ENCODE measurements around the gene RGL1.

Gene RGL1

GRCh38 chr1:183925947-183926346 is 121.0 kb downstream of the RGL1 start:
- DNase-seq: no peak
- in situ Hi-C loops (cut with HindIII; ENCODE audit: low pct_ligation_motif_present, low pct_unique_long_range_greater_than_20kb, low sequenced_read_pairs): no loop called here

GRCh38 chr1:183926983-183927382 is 122.1 kb downstream of the RGL1 start:
- in situ Hi-C loops (cut with HindIII; ENCODE audit: low pct_ligation_motif_present, low pct_unique_long_range_greater_than_20kb, low sequenced_read_pairs): no loop called here
- peak; percentile 31 for DNase-seq

- DNase-seq: no peak
- in situ Hi-C loops (cut with HindIII; ENCODE audit: low pct_ligation_motif_present, low pct_unique_long_range_greater_than_20kb, low sequenced_read_pairs): no loop called here
Measured at GRCh38 chr1:183931646-183932271, 126.8 kb downstream of the RGL1 start.

GRCh38 chr1:183932412-183932811 is 127.5 kb downstream of the RGL1 start:
- in situ Hi-C loops (cut with HindIII; ENCODE audit: low pct_ligation_motif_present, low pct_unique_long_range_greater_than_20kb, low sequenced_read_pairs): no loop called here
- DNase-seq: peak; percentile 62

- no peak for DNase-seq
- in situ Hi-C loops (cut with HindIII; ENCODE audit: low pct_ligation_motif_present, low pct_unique_long_range_greater_than_20kb, low sequenced_read_pairs): no loop called here
Measured at GRCh38 chr1:183933528-183934179, 128.7 kb downstream of the RGL1 start.

GRCh38 chr1:183934314-183934713 is 129.4 kb downstream of the RGL1 start:
- no peak for DNase-seq
- in situ Hi-C loops (cut with HindIII; ENCODE audit: low pct_ligation_motif_present, low pct_unique_long_range_greater_than_20kb, low sequenced_read_pairs): no loop called here

GRCh38 chr1:183936009-183936408 is 131.1 kb downstream of the RGL1 start:
- in situ Hi-C loops (cut with HindIII; ENCODE audit: low pct_ligation_motif_present, low pct_unique_long_range_greater_than_20kb, low sequenced_read_pairs): no loop called here
- no peak for DNase-seq

- no peak for DNase-seq
- in situ Hi-C loops (cut with HindIII; ENCODE audit: low pct_ligation_motif_present, low pct_unique_long_range_greater_than_20kb, low sequenced_read_pairs): no loop called here
Measured at GRCh38 chr1:183936791-183937190, 131.9 kb downstream of the RGL1 start.

- in situ Hi-C loops (cut with HindIII; ENCODE audit: low pct_ligation_motif_present, low pct_unique_long_range_greater_than_20kb, low sequenced_read_pairs): no loop called here
- DNase-seq: no peak
Measured at GRCh38 chr1:183937611-183938010, 132.7 kb downstream of the RGL1 start.

GRCh38 chr1:183941001-183941400 is 136.1 kb downstream of the RGL1 start:
- in situ Hi-C loops (cut with HindIII; ENCODE audit: low pct_ligation_motif_present, low pct_unique_long_range_greater_than_20kb, low sequenced_read_pairs): no loop called here
- no peak for DNase-seq

- in situ Hi-C loops (cut with HindIII; ENCODE audit: low pct_ligation_motif_present, low pct_unique_long_range_greater_than_20kb, low sequenced_read_pairs): no loop called here
- peak; percentile 59 for DNase-seq
Measured at GRCh38 chr1:183942933-183943693, 138.2 kb downstream of the RGL1 start.

GRCh38 chr1:183945428-183946319 is 140.8 kb downstream of the RGL1 start:
- DNase-seq: no peak
- in situ Hi-C loops (cut with HindIII; ENCODE audit: low pct_ligation_motif_present, low pct_unique_long_range_greater_than_20kb, low sequenced_read_pairs): no loop called here

GRCh38 chr1:183946320-183946613 is 141.3 kb downstream of the RGL1 start:
- no peak for DNase-seq
- in situ Hi-C loops (cut with HindIII; ENCODE audit: low pct_ligation_motif_present, low pct_unique_long_range_greater_than_20kb, low sequenced_read_pairs): no loop called here

GRCh38 chr1:183947988-183948387 is 143.1 kb downstream of the RGL1 start:
- in situ Hi-C loops (cut with HindIII; ENCODE audit: low pct_ligation_motif_present, low pct_unique_long_range_greater_than_20kb, low sequenced_read_pairs): no loop called here
- no peak for DNase-seq

GRCh38 chr1:183952101-183952500 is 147.2 kb downstream of the RGL1 start:
- in situ Hi-C loops (cut with HindIII; ENCODE audit: low pct_ligation_motif_present, low pct_unique_long_range_greater_than_20kb, low sequenced_read_pairs): no loop called here
- DNase-seq: no peak

- in situ Hi-C loops (cut with HindIII; ENCODE audit: low pct_ligation_motif_present, low pct_unique_long_range_greater_than_20kb, low sequenced_read_pairs): no loop called here
- DNase-seq: no peak
Measured at GRCh38 chr1:183953031-183953430, 148.1 kb downstream of the RGL1 start.

GRCh38 chr1:183954496-183954895 is 149.6 kb downstream of the RGL1 start:
- in situ Hi-C loops (cut with HindIII; ENCODE audit: low pct_ligation_motif_present, low pct_unique_long_range_greater_than_20kb, low sequenced_read_pairs): no loop called here

GRCh38 chr1:183956559-183957188 is 151.8 kb downstream of the RGL1 start:
- in situ Hi-C loops (cut with HindIII; ENCODE audit: low pct_ligation_motif_present, low pct_unique_long_range_greater_than_20kb, low sequenced_read_pairs): no loop called here

More at GRCh38 chr1:183954496-183954895, 149.6 kb downstream of the RGL1 start:
- DNase-seq: no peak

More at GRCh38 chr1:183956559-183957188, 151.8 kb downstream of the RGL1 start:
- peak; percentile 72 for DNase-seq

Measured in ACHN (cell line).